ENCODE results near the gene POLR1E.

Gene POLR1E

DNA sequence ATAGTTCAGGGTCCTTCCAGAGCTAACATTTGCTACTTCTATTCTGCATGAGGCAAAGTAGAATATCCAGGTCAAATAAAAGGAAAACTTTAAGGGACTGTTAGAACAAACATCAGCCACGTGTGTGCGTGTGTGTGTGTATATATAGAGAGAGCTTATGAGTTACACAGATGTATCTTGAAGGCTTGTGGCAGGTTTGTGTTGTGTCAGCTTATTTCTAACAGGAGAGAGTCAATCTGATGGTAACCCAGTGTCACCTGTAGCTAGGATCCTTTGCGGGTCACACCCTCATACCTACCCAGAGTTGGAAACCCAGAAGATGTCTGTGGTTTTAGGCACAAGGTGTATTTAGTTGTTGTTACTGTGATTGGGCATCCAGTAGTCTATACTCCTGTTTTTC, 12.7 kb downstream of the POLR1E start:
- ChIA-PET CTCF (interaction anchor here (1.1 kb wide), 2 partner anchors 9 to 15 kb away, joined by 3 to 5 read pairs; no protein-coding TSS in a partner anchor), POLR2A (interaction anchor here (0.9 kb wide), 1 partner anchor 12 kb away, joined by 3 read pairs; no protein-coding TSS in a partner anchor)
- no peak for DNase-seq (ENCODE audit: low read depth, low spot score)
- no peak overlapping the region for H3K4me3 ChIP-seq (ENCODE audit: low read depth, low read length)
- TF ChIP-seq CTCF (IDR thresholded peaks at IDR 0.05; ENCODE audit: insufficient read depth, low read length, missing control alignments), result no peak

DNA sequence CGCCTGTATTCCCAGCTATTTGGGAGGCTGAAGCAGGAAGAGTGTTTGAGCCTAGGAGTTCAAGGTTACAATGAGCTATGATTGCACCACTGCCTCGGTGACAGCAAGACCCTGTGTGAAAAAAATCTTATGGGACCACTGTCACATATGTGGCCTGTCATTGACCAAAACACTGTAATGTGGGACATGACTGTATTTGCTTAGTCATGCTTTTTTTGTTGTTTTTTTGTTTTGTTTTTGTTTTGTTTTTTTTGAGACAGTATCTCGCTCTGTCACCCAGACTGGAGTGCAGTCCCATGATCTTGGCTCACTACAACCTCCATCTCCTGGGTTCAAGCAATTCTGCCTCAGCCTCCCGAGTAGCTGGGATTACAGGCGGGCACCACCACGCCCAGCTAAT, 13.5 kb downstream of the POLR1E start:
- H3K4me3 ChIP-seq (ENCODE audit: low read depth, low read length), result no peak overlapping the region
- no peak for TF ChIP-seq CTCF (IDR thresholded peaks at IDR 0.05; ENCODE audit: insufficient read depth, low read length, missing control alignments)
- no peak for DNase-seq (ENCODE audit: low read depth, low spot score)
- ChIA-PET CTCF (interaction anchor here (1.1 kb wide), 1 partner anchor 10 kb away, joined by 5 read pairs; no protein-coding TSS in a partner anchor), POLR2A (interaction anchor here (0.9 kb wide), 1 partner anchor 12 kb away, joined by 3 read pairs; no protein-coding TSS in a partner anchor)

- no peak overlapping the region for H3K4me3 ChIP-seq (ENCODE audit: low read depth, low read length)
- no peak for TF ChIP-seq CTCF (IDR thresholded peaks at IDR 0.05; ENCODE audit: insufficient read depth, low read length, missing control alignments)
- POLR2A ChIA-PET, result no interaction called here
- no peak for DNase-seq (ENCODE audit: low read depth, low spot score)
- CTCF ChIA-PET, result no interaction called here
Measured at GRCh38 chr9:37501957-37502596, 16.3 kb downstream of the POLR1E start.

- DNase-seq (ENCODE audit: low read depth, low spot score), result no peak
- ChIA-PET POLR2A (interaction anchor here (1.0 kb wide), 1 partner anchor 16 kb away, joined by 4 read pairs; no protein-coding TSS in a partner anchor), CTCF (interaction anchor here (0.9 kb wide), 1 partner anchor 9 kb away, joined by 3 read pairs; no protein-coding TSS in a partner anchor)
- TF ChIP-seq CTCF (IDR thresholded peaks at IDR 0.05; ENCODE audit: insufficient read depth, low read length, missing control alignments), result no peak
- no peak overlapping the region for H3K4me3 ChIP-seq (ENCODE audit: low read depth, low read length)
Measured at GRCh38 chr9:37503736-37504135, 18.0 kb downstream of the POLR1E start.

DNA sequence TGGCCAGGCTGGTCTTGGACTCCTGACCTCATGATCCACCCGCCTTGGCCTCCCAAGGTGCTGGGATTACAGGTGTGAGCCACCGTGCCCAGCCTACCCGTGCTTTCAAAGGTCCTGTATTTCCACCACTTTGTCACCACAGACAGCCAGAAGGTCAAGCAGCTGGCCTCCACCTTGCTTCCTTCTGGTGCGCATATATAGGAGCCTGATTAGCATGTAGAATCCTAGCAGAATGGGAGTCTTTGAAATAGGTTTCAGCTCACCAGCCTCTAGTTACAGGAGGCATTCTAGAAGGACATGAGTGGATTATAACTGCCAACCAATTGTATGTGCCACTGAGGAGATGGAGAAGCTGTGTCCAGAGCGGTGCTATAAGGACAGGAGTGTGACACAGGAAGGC, 18.9 kb downstream of the POLR1E start:
- no peak for TF ChIP-seq CTCF (IDR thresholded peaks at IDR 0.05; ENCODE audit: insufficient read depth, low read length, missing control alignments)
- H3K4me3 ChIP-seq (ENCODE audit: low read depth, low read length), result no peak overlapping the region
- ChIA-PET CTCF (no interaction called here), POLR2A (interaction anchor here (1.0 kb wide), 1 partner anchor 17 kb away, joined by 4 read pairs; no protein-coding TSS in a partner anchor)
- no peak for DNase-seq (ENCODE audit: low read depth, low spot score)

GRCh38 chr9:37507566-37508134, 21.9 kb downstream of the POLR1E start:
- DNase-seq (ENCODE audit: low read depth, low spot score), result no peak
- POLR2A ChIA-PET, result no interaction called here
- TF ChIP-seq CTCF (IDR thresholded peaks at IDR 0.05; ENCODE audit: insufficient read depth, low read length, missing control alignments), result no peak
- CTCF ChIA-PET, result no interaction called here
- no peak overlapping the region for H3K4me3 ChIP-seq (ENCODE audit: low read depth, low read length)
